ENCODE results near the gene ZNF827.

ZNF827 gene

GRCh38 chr4:145822181-145822580, 116.4 kb downstream of the ZNF827 start:
- no peak overlapping the region for H3K4me3 ChIP-seq (ENCODE audit: low read depth, low read length)
- ChIA-PET CTCF (interaction anchor here (1.3 kb wide), 1 partner anchor 47 kb away, joined by 3 read pairs; no protein-coding TSS in a partner anchor), POLR2A (no interaction called here)
- TF ChIP-seq CTCF (IDR thresholded peaks at IDR 0.05; ENCODE audit: insufficient read depth, low read length, missing control alignments), result no peak
- no peak for DNase-seq (ENCODE audit: low read depth, low spot score)

DNA sequence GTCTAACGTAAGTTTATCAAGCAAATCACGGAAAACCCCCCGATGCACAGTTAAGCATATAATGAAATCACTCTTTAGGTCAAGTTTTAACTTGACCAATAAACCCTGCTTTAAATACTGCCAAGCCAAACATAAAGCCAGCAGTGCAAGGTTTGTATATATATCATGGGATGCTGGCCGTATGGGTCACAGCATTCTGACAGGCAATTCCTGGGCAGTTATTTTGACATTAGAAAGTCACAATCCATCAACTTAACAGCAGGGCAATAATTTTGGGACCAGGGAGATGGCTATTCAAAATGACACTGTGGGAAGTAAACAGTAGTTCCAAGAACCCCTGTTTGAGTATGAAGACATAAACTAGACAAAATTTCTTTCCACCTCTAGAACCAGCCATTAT, 116.9 kb downstream of the ZNF827 start:
- DNase-seq (ENCODE audit: low read depth, low spot score), result no peak
- no peak for TF ChIP-seq CTCF (IDR thresholded peaks at IDR 0.05; ENCODE audit: insufficient read depth, low read length, missing control alignments)
- no peak overlapping the region for H3K4me3 ChIP-seq (ENCODE audit: low read depth, low read length)
- ChIA-PET CTCF (interaction anchor here (0.8 kb wide), 1 partner anchor 32 kb away, joined by 3 read pairs; no protein-coding TSS in a partner anchor), POLR2A (no interaction called here)

GRCh38 chr4:145820407-145820806, 118.2 kb downstream of the ZNF827 start:
- no peak overlapping the region for H3K4me3 ChIP-seq (ENCODE audit: low read depth, low read length)
- POLR2A ChIA-PET, result interaction anchor here (0.5 kb wide), 1 partner anchor 119 kb away, joined by 3 read pairs; no protein-coding TSS in a partner anchor
- TF ChIP-seq CTCF (IDR thresholded peaks at IDR 0.05; ENCODE audit: insufficient read depth, low read length, missing control alignments), result no peak
- CTCF ChIA-PET, result no interaction called here
- no peak for DNase-seq (ENCODE audit: low read depth, low spot score)

GRCh38 chr4:145819853-145820181, 118.8 kb downstream of the ZNF827 start:
- DNase-seq (ENCODE audit: low read depth, low spot score), result no peak
- no peak overlapping the region for H3K4me3 ChIP-seq (ENCODE audit: low read depth, low read length)
- ChIA-PET POLR2A (no interaction called here), CTCF (no interaction called here)
- TF ChIP-seq CTCF (IDR thresholded peaks at IDR 0.05; ENCODE audit: insufficient read depth, low read length, missing control alignments), result no peak

DNA sequence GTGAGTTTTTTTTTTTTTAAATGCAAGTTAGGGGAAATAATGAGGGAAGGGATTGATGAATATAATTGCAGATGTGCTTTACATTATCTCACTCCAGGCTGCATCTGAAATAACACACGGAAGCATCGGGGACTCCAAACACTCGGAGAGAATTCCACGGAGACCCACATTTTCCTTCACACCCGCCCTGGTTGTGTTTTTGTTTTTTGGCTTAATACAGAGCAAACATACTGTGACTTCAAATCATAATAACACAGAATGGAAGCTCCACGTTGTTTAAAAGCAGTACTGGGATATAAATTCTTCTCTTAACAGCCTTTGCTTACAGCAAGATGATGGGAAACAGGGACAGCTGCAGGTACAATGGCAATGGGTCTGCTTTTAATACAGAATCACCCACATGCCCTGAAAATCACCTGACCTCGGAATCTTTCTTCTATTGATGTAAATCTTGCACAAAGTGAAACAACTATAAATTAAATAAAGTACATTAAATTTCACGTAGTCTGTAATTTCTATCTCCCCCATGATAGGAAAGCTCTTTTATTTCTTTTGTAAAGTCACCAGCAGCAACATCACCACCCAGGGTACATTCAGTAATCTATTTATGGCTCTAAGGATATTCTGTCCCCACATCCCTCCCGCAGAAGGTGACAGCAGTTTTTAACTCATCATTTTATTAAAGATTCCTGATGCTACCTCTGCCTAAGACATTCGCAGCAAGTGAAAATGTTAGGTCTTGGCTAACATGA, 119.3 kb downstream of the ZNF827 start:
- ChIA-PET CTCF (interaction anchor here (1.2 kb wide), 1 partner anchor 20 kb away, joined by 3 read pairs; no protein-coding TSS in a partner anchor), POLR2A (no interaction called here)
- TF ChIP-seq CTCF (IDR thresholded peaks at IDR 0.05; ENCODE audit: insufficient read depth, low read length, missing control alignments), result no peak
- H3K4me3 ChIP-seq (ENCODE audit: low read depth, low read length), result no peak overlapping the region
- DNase-seq (ENCODE audit: low read depth, low spot score), result no peak

DNA sequence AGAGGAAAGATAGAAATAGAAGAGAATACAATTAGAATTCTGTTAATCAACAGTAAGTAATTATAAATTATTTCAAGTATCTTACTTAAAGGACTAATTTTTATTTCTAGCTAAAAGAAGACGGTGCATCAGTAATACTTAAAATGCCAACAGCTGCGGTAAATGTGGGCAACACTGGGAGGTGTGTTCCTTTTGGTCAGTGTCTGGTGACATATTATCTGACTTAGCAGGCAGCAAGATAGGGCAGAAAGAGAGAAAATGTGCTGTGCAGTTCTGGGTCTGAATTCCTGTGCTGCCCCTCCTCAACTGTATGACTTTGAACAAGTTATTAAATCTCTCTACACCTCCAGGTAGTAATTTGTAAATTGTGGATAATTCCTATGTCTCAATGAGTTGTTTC, 120.6 kb downstream of the ZNF827 start:
- DNase-seq (ENCODE audit: low read depth, low spot score), result no peak
- no peak overlapping the region for H3K4me3 ChIP-seq (ENCODE audit: low read depth, low read length)
- no peak for TF ChIP-seq CTCF (IDR thresholded peaks at IDR 0.05; ENCODE audit: insufficient read depth, low read length, missing control alignments)
- ChIA-PET CTCF (interaction anchor here (0.8 to 1.1 kb wide), 2 partner anchors 22 to 38 kb away, joined by 3 to 5 read pairs; no protein-coding TSS in a partner anchor), POLR2A (no interaction called here)

Data from AG04449 (cell line).